ENCODE measurements around the gene AQP6. TPM values are rescaled to one million over a fixed set of nuclear protein-coding genes. Genes with fewer than 3 reads are reported as not detected.

Gene AQP6
- total RNA-seq, 1 experiment from 2014 or later = not detected

GRCh38 chr12:49978125-49978524, 5.4 kb downstream of the AQP6 start:
- H3K4me3 Mint-ChIP-seq (ENCODE audit: unreplicated experiment) = no peak overlapping the region
- intact Hi-C loops (cut with micrococcal nuclease) = no loop called here
- POLR2A ChIA-PET = no interaction called here
- DNase-seq (ENCODE audit: unreplicated experiment) = no peak
- CTCF ChIA-PET = interaction anchor here (0.6 to 9.4 kb wide), 6 partner anchors 11 to 92 kb away, joined by 3 to 92 read pairs (median 3); no protein-coding TSS in a partner anchor
- no peaks in the 10 kb centered on the region for H3K27me3 Mint-ChIP-seq (ENCODE audit: insufficient read depth, unreplicated experiment)
- H3K4me1 Mint-ChIP-seq (ENCODE audit: insufficient read depth, unreplicated experiment) = no peaks in the 10 kb centered on the region
- no TSS peak for BruUV-seq (replicated peaks)
- no peak for TF ChIP-seq CTCF (IDR thresholded peaks at IDR 0.05; ENCODE audit: unreplicated experiment)
- no peaks in the 10 kb centered on the region for H3K9me3 Mint-ChIP-seq (ENCODE audit: unreplicated experiment)
- H3K27ac Mint-ChIP-seq (ENCODE audit: low read depth, unreplicated experiment) = no peak overlapping the region
- no peaks in the 10 kb centered on the region for H3K36me3 Mint-ChIP-seq (ENCODE audit: insufficient read depth, unreplicated experiment)

- TF ChIP-seq CTCF (IDR thresholded peaks at IDR 0.05; ENCODE audit: unreplicated experiment) = no peak
- H3K9me3 Mint-ChIP-seq (ENCODE audit: unreplicated experiment) = no peaks in the 10 kb centered on the region
- no peak for DNase-seq (ENCODE audit: unreplicated experiment)
- peak overlapping the region; percentile 46 for H3K27ac Mint-ChIP-seq (ENCODE audit: low read depth, unreplicated experiment)
- no peaks in the 10 kb centered on the region for H3K27me3 Mint-ChIP-seq (ENCODE audit: insufficient read depth, unreplicated experiment)
- BruUV-seq (replicated peaks) = no TSS peak
- H3K4me3 Mint-ChIP-seq (ENCODE audit: unreplicated experiment) = no peak overlapping the region
- H3K36me3 Mint-ChIP-seq (ENCODE audit: insufficient read depth, unreplicated experiment) = no peaks in the 10 kb centered on the region
- ChIA-PET CTCF (interaction anchor here (1.0 to 9.4 kb wide), 4 partner anchors 12 to 91 kb away, joined by 3 to 92 read pairs (median 4); no protein-coding TSS in a partner anchor), POLR2A (no interaction called here)
- intact Hi-C loops (cut with micrococcal nuclease) = no loop called here
- no peaks in the 10 kb centered on the region for H3K4me1 Mint-ChIP-seq (ENCODE audit: insufficient read depth, unreplicated experiment)
These were observed 6.4 kb downstream of the AQP6 start for GRCh38 chr12:49979016-49979586.

GRCh38 chr12:49979791-49980190, 7.0 kb downstream of the AQP6 start:
- H3K27me3 Mint-ChIP-seq (ENCODE audit: insufficient read depth, unreplicated experiment) = no peaks in the 10 kb centered on the region
- TF ChIP-seq CTCF (IDR thresholded peaks at IDR 0.05; ENCODE audit: unreplicated experiment) = no peak
- DNase-seq (ENCODE audit: unreplicated experiment) = no peak
- ChIA-PET CTCF (interaction anchor here (0.5 to 9.4 kb wide), 4 partner anchors 12 to 184 kb away, joined by 3 to 92 read pairs (median 4); no protein-coding TSS in a partner anchor), POLR2A (no interaction called here)
- peak overlapping the region; percentile 46 for H3K27ac Mint-ChIP-seq (ENCODE audit: low read depth, unreplicated experiment)
- H3K9me3 Mint-ChIP-seq (ENCODE audit: unreplicated experiment) = no peaks in the 10 kb centered on the region
- peaks cover 5% of the 10 kb centered on the region for H3K4me1 Mint-ChIP-seq (ENCODE audit: insufficient read depth, unreplicated experiment)
- H3K36me3 Mint-ChIP-seq (ENCODE audit: insufficient read depth, unreplicated experiment) = no peaks in the 10 kb centered on the region
- BruUV-seq (replicated peaks) = no TSS peak
- intact Hi-C loops (cut with micrococcal nuclease) = no loop called here
- H3K4me3 Mint-ChIP-seq (ENCODE audit: unreplicated experiment) = no peak overlapping the region

- Mint-ChIP-seq H3K36me3 (ENCODE audit: insufficient read depth, unreplicated experiment) (no peaks in the 10 kb centered on the region), H3K27ac (ENCODE audit: low read depth, unreplicated experiment) (peak overlapping the region; percentile 11), H3K27me3 (ENCODE audit: insufficient read depth, unreplicated experiment) (no peaks in the 10 kb centered on the region), H3K4me3 (ENCODE audit: unreplicated experiment) (no peak overlapping the region), H3K9me3 (ENCODE audit: unreplicated experiment) (no peaks in the 10 kb centered on the region), H3K4me1 (ENCODE audit: insufficient read depth, unreplicated experiment) (peaks cover 5% of the 10 kb centered on the region)
- intact Hi-C loops (cut with micrococcal nuclease) = no loop called here
- no TSS peak for BruUV-seq (replicated peaks)
- no peak for TF ChIP-seq CTCF (IDR thresholded peaks at IDR 0.05; ENCODE audit: unreplicated experiment)
- POLR2A ChIA-PET = no interaction called here
- no peak for DNase-seq (ENCODE audit: unreplicated experiment)
- CTCF ChIA-PET = interaction anchor here (0.9 to 9.4 kb wide), 4 partner anchors 13 to 89 kb away, joined by 3 to 92 read pairs (median 12); no protein-coding TSS in a partner anchor
These were observed 8.0 kb downstream of the AQP6 start for GRCh38 chr12:49980501-49981349.

Data from MCF 10A (cell line).